HUES48 (cell line): Measurements from ENCODE around the gene C16orf87.

Experiments used
- H3K27ac ChIP-seq: one replicate; pipeline ENCODE4 v1.7.0; 2013; ENCODE audit warnings: low read depth, low read length, inconsistent platforms
- H3K27me3 ChIP-seq: 2 replicates; pipeline ENCODE4 v1.6.1; 2013; ENCODE audit warnings: mild to moderate bottlenecking, low read length; ENCODE audit not compliant: control insufficient read depth, insufficient read depth
- H3K36me3 ChIP-seq: 2 replicates; pipeline ENCODE4 v1.6.1; 2013; ENCODE audit warnings: low read length; ENCODE audit not compliant: control insufficient read depth, insufficient read depth
- H3K4me1 ChIP-seq: 2 replicates; pipeline ENCODE4 v1.6.1; 2013; ENCODE audit warnings: mild to moderate bottlenecking, low read length; ENCODE audit not compliant: control insufficient read depth, insufficient read depth
- H3K4me3 ChIP-seq: 2 replicates; pipeline ENCODE4 v1.5.1; 2013; ENCODE audit warnings: mild to moderate bottlenecking, low read depth, low read length
- H3K9ac ChIP-seq: 2 replicates; pipeline ENCODE4 v1.6.1; 2013; ENCODE audit warnings: mild to moderate bottlenecking, low read depth, low read length, moderate library complexity
- H3K9me3 ChIP-seq: 2 replicates; pipeline ENCODE4 v1.6.1; 2013; ENCODE audit warnings: low read length; ENCODE audit not compliant: control insufficient read depth, insufficient read depth

C16orf87 gene

DNA sequence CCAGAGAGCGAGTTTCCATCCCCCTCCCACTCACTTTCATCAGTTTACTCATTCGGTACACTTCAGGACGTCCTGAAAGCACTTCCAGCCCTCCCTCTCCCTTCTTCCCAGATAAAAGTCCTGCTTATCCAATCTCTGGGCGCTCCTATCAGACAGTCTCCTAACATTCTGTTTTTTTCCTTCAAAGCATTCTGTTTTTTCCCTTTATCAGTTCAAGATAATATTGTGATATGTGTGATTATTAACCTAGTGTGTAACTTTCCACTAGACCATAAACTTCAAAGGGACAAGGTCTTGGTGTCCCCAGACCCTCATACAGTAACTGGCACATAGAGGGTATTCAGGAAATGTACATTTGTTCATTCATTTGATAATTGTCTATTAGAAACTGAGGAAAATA, 24.4 kb upstream of the C16orf87 start:
- H3K36me3 ChIP-seq: no peaks in the 10 kb centered on the region
- no peak overlapping the region for H3K9ac ChIP-seq
- H3K27ac ChIP-seq: no peak overlapping the region
- no peaks in the 10 kb centered on the region for H3K4me1 ChIP-seq
- no peaks in the 10 kb centered on the region for H3K27me3 ChIP-seq
- no peak overlapping the region for H3K4me3 ChIP-seq
- H3K9me3 ChIP-seq: no peaks in the 10 kb centered on the region

DNA sequence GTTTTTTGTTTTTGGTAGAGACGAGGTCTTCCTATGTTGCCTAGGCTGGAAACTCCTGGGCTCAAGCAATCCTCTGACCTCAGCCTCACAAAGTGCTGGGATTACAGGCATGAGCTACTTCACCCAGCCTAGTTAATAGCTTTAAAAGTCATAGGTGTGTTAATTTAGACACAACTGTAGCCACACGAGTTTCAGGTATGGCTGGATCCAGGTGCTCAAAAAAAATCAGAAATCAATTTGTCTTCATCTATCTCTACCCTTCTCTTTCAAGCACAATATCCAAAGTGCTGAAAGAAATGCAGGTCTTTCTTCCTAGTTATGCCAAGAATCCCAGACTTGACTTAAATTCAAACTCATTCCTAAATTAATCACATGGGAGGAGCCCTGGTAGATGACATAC, 23.9 kb upstream of the C16orf87 start:
- Histone ChIP-seq H3K27me3 (no peaks in the 10 kb centered on the region), H3K36me3 (no peaks in the 10 kb centered on the region), H3K9ac (no peak overlapping the region), H3K4me3 (no peak overlapping the region), H3K27ac (no peak overlapping the region), H3K4me1 (no peaks in the 10 kb centered on the region), H3K9me3 (no peaks in the 10 kb centered on the region)

DNA sequence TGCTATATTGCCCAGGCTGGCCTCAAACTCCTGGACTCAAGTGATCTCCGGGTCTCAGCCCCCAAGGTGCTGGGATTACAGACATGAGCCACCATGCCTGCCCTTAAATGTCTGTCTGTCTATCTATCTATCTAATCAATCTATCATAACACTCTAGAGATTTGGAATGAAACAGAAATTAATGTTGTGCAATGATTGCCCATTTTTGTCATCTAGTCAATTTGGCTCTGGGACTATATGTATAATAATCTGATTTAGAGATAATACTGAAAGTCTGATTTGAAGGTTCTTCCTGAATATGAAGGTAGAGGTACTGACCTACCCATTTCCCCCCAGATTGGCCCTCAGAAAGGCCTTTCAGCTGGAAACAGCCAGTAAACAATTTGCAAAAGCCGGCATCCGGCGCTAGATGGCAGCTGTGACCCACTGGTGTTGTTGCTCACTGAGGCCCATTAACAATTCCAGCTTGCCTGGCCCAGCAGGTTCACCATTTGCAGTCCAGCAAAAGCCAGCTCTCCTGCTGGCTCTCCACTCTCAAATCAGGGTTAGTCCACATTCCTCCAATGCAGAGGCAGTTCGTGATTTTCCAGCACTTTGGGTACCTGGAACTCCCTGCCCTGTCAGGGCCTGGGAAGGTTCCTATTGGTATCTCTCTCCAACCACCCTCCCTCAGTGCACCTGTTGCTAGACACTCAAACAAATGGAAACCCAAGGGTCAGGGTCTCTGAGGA, 22.9 kb upstream of the C16orf87 start:
- H3K9me3 ChIP-seq: no peaks in the 10 kb centered on the region
- H3K4me3 ChIP-seq: no peak overlapping the region
- no peak overlapping the region for H3K9ac ChIP-seq
- H3K27ac ChIP-seq: peak overlapping the region; percentile 29
- no peaks in the 10 kb centered on the region for H3K36me3 ChIP-seq
- H3K27me3 ChIP-seq: no peaks in the 10 kb centered on the region
- no peaks in the 10 kb centered on the region for H3K4me1 ChIP-seq

DNA sequence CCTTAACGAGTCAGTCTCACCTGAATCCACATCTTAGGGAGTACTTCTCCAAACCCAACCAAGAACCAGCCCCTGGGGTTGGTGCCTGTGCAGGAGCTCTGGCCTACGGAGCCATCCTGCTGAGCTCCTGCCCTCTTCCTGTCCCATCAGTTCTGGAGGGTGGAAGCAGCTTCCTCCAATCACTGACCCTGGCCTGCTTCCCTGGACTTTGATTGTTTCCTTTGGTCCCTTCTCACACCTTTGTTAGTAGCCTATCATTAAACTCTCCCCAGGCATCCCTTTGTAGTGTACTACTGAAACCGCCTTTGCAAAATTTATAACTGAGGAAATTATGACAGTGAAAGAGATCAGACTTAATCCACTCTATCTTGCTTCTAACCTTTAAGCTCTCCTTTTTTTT, 21.1 kb upstream of the C16orf87 start:
- Histone ChIP-seq H3K27ac (no peak overlapping the region), H3K4me1 (no peaks in the 10 kb centered on the region), H3K4me3 (no peak overlapping the region), H3K36me3 (no peaks in the 10 kb centered on the region), H3K9me3 (no peaks in the 10 kb centered on the region), H3K27me3 (no peaks in the 10 kb centered on the region), H3K9ac (no peak overlapping the region)

DNA sequence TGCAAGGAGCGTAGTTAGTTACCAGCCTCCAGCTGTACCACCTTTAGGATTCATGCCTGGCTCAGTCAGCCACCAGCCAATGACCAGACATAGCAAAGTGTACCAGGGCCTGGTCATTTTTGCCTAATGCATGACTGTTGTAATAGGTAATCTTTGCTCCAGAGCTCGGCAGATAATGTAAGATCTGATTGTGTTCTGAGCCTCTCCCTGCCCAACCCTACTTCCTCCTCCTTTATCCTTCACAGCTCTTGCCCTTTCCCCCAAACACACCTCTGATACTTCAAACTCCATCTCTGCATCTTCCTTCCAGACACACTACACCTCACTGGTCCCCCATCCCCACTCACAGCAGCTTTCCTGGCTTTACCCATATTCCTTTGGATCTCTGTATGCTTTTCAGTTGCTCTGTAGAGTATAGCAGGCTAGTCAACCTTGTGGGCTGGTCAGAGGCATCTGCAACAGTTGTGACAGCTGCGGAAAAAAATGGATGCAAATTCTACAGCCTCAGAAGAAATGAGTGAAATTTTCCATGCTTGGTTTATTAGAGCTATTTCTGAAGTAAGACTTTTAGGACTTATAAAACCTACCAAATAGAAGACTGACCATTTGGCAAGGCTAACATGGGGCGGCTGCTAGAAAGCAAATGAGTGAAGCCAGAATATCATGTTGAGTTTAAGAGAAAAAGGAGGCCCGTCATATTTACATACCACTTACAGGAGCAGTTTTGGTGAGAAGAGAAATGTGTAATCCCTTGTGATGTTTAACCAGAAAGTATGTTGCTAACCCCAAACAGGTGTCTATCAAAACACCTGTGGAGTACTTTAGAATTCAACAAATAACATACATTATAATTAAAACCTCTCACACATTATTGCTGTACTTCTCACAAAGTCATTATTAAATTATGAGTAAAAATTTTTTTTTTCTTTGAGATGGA, 19.9 kb upstream of the C16orf87 start:
- no peak overlapping the region for H3K27ac ChIP-seq
- no peak overlapping the region for H3K9ac ChIP-seq
- H3K9me3 ChIP-seq: no peaks in the 10 kb centered on the region
- no peaks in the 10 kb centered on the region for H3K4me1 ChIP-seq
- H3K36me3 ChIP-seq: no peaks in the 10 kb centered on the region
- H3K27me3 ChIP-seq: no peaks in the 10 kb centered on the region
- H3K4me3 ChIP-seq: no peak overlapping the region

DNA sequence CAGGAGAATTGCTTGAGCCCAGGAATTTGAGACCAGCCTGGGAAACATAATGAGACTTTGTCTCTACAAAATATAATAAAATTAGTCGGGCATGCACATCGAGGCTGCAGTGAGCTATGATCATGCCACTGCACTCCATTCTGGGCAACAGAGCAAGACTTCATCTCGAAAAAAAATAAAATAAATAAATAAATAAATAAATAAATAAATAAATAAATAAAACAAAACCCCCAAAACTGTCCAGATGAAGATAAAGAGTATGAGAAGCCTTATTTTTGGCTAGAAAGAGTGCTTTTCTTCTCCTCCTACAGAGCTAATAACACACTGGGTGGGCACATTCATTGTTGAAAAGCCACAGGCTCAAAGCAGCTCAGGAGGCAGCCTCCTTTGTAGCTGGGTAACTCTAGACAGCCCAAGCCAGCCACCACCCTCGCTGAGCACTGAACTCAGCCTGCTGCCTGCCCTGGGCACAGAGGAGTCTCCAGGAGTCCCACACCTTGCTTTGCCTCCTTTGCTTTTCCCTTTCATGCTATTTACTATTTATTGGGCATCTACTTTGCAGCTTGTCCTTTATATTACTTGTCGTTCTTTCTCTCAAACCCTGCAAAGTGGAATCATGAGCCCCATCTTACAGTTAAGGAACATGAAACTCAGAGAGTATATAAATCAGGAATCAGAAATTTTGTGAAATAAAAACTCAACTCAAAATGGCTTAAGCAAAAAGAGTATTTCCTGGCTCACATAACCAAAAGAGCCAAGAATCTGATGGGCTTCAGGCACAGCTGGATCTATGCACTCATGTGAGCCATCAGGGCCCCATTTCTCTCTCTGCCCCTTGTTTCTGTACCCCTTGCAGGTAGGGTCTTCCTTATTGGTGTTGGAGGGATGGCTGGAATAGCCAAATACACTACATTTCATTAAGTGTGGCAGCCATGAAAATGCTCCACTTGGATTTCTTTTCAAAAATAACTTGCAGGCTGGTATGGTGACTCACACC, 18.1 kb upstream of the C16orf87 start:
- Histone ChIP-seq H3K4me1 (no peaks in the 10 kb centered on the region), H3K27ac (no peak overlapping the region), H3K9ac (no peak overlapping the region), H3K4me3 (no peak overlapping the region), H3K27me3 (no peaks in the 10 kb centered on the region), H3K36me3 (no peaks in the 10 kb centered on the region), H3K9me3 (no peaks in the 10 kb centered on the region)

DNA sequence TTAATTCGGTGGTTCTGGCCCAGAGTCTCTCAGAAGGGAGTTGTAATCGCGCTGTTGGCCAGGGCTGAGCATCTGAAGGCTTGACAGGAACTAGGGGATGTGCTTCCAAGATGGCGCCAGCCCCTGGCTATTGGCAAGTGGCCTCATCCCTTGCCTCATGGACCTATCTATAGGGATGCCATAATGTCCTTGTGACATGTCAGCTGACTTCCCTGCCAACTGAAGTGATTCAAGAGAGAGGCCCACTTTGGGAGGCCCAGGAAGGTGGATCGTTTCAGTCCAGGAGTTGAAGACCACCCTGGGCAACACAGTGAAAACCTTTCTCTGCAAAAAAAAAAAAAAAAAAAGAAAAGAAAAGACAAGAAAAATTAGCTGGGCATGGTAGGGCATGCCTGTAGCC, 15.0 kb upstream of the C16orf87 start:
- Histone ChIP-seq H3K9me3 (no peaks in the 10 kb centered on the region), H3K27ac (no peak overlapping the region), H3K4me1 (no peaks in the 10 kb centered on the region), H3K27me3 (no peaks in the 10 kb centered on the region), H3K4me3 (no peak overlapping the region), H3K9ac (no peak overlapping the region), H3K36me3 (no peaks in the 10 kb centered on the region)

DNA sequence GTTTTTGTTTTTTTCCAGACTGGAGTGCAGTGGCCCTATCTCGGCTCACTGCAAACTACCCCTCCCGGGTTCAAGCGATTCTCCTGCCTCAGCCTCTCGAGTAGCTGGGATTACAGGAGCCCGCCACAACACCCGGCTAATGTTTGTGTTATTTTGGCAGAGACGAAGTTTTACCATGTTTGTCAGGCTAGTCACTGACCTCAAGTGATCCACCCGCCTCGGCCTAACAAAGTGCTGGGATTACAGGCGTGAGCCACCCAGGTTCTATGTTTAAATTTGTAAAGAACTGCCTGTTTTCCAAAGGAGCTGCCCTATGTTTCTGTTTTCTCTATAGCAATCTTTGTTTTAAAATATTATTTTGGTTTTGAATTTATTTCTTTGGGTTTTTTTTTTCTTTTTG, 13.8 kb upstream of the C16orf87 start:
- Histone ChIP-seq H3K9me3 (no peaks in the 10 kb centered on the region), H3K4me3 (no peak overlapping the region), H3K27me3 (no peaks in the 10 kb centered on the region), H3K4me1 (no peaks in the 10 kb centered on the region), H3K36me3 (no peaks in the 10 kb centered on the region), H3K27ac (no peak overlapping the region), H3K9ac (no peak overlapping the region)

DNA sequence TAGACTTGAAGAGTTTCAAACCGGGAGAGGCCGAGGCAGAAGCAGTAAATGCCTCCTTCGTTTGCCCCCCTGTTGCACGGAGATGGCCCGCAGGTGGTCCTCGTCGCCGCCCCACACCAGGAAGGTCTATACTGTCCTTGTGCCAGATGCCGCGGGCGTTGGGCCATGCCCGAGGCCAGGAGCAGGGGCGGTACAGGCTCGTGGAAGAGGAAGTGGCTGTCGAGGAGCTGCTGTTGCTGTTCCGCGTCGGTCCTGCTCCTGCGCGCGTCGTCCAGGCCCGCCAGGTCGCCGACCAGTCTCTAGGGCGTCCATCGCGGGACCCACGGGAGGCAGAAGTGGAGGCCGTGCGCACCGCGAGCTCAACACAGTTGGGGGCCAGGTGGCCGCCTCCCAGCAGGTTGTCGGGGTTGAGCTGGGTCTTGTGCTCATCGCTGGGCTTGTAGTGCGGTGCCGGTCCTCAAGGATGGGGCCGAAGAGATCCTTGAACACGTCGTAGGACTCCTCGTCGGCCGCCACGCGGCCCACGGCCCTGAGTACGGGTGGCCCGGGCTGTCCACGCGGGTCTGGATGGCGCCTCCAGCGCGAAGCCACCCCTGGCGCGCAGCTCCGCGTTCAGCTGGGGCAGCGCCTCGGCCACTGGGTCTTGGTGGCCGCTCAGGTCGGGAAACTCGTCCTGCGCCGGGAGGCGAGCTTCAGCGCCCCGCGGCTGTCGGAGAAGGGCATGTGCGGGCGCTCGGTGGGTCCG, 13.1 kb upstream of the C16orf87 start:
- H3K4me3 ChIP-seq: no peak overlapping the region
- H3K27ac ChIP-seq: no peak overlapping the region
- H3K9ac ChIP-seq: no peak overlapping the region
- H3K36me3 ChIP-seq: no peaks in the 10 kb centered on the region
- H3K9me3 ChIP-seq: no peaks in the 10 kb centered on the region
- H3K4me1 ChIP-seq: no peaks in the 10 kb centered on the region
- no peaks in the 10 kb centered on the region for H3K27me3 ChIP-seq

DNA sequence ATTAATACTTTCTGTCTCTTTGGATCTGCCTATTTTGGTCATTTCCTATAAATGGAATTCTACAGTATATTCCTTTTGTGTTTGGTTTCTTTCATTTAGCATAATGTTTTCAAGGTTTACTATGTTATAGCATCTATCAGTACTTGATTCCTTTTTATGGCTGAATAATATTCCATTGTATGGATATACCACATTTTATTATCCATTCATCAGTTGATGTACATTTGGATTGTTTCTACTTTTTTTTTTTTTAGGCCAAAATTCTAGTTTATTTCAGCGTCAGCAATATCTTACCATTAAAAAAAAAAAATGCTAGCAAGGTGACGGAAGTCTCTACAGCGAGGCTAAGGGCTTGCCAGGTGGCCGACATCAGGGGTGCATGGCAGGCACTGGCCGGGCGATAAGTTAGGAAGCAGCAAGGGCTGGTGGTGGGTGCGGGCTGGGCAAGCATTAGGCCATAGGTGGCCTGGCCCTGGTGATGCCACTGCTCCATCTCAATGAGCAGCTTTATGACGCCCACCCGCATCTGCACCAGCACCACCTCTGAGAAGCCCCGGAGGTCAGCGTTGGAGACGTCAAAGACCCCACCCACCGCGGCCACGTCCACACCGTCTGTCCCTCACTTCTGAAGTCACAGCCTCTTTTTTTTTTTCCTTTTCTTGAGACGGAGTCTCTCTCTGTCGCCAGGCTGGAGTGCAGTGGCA, 11.4 kb upstream of the C16orf87 start:
- Histone ChIP-seq H3K27me3 (no peaks in the 10 kb centered on the region), H3K4me1 (no peaks in the 10 kb centered on the region), H3K36me3 (no peaks in the 10 kb centered on the region), H3K4me3 (no peak overlapping the region), H3K9me3 (no peaks in the 10 kb centered on the region), H3K27ac (no peak overlapping the region), H3K9ac (no peak overlapping the region)
